Measurements from ENCODE around the gene SLC7A10.

Gene SLC7A10
- 0 reads per million in 4 experiments for total RNA-seq

DNA sequence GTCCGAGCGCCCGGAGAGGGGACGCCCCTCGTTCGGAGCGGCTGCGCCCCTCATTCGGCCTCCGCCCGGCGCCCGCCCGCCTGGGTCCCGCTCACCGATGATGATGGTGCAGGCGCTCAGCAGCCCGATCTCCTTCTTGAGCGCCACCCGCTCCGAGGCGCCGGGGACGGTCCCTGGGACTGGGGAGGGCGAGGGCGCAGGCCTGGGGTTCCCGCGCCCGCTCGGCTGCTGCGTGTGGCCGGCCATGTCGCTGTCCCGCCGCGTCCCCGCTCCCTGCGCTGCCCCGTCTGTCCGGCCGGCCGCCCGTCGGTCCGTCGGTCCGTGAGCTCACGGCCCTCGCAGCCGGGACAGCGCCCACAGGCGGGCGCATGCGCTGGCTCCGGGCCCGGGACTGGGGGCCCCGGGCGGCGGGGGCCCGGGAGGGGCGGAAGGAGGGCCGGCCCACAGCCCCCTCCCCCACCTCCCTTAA lies at the start of gene SLC7A10:
Gene SLC7A10, minus strand, starts transcription at position 393 of the 469 bp plus-strand sequence. Its CDS starts 147 bp downstream, at position 246.
- DNase-seq: no peak

DNA sequence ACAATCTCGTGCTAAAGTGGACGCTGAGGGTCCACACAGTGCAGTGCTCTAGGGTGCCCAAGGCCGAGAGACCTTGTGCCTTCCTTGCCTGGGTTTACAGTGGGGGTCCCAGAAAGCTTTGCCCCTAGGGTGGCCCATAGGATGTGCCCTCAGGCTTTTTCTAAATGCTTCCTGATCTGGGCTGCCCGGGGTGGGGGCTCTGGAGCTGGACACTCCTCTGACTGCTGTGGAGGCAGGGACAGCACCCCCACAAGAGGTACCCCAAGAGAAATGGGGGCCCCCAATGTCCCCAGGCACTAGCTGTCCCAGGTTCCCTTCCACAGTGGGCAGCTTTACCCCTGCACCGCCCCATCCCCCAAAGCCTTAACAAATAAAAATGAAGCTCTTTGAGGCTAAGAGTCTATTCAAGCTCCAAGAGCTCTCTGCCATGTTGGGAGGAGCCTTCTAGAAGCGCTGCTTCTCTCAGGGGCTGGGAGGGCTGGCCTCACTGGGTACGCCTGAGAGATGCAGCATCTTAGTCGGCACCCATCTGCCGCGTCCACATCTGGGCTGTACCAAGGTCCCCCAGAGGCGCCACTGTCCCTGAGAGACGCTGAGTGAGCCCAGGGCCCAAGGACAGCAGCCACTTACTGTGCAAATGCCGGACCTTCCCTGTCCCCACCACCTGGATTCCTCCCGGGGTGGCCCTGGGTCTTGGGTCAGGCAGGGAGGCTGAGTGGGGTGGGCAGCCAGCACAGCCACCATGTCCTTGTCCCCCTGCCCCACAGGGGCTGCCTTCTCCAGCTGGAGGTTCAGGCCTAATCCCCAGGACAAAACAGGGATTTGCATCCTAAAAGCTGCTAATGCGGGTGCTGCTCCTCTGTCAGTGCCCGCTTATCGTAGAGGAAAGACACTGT lies 49.3 kb upstream of the SLC7A10 start:
- no peak for DNase-seq

DNA sequence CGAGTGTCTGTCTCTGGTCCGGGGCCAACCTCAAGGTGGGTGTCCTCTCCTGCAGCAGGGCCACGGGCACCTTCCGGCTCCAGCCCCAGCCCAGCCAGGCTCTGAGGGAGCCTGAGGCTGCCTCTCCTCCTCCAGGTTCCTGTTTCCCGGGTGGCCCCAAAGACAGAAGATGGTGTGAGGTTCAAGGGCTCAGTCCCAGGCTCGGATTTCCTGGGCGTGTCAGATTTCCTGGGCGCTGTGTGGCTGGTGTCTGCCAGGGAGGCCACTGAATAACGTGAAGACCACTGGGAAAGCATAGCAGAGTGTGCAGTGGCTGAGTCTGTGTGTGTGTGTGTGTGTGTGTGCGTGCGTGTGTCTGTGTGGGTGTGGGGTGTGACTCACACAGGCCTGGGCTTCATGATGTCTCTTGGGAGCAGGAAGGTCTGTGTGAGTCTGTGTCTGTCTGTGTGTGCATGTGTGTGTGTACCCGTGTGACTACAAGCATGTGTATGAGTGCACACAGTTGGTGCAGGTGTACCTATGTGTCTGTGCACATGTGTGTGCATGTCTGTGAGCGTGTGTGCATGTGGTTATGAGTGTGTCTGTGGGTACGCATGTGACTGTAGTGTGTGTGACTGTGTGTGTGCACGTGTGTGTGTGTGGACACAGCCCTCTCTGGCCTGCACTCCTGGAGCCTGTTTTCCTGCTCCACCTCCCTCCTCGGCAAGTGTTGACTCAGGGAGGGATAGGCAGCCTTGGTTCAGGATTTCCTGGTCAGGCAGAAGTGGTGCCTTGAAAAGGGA lies 48.4 kb upstream of the SLC7A10 start:
- DNase-seq: no peak

DNA sequence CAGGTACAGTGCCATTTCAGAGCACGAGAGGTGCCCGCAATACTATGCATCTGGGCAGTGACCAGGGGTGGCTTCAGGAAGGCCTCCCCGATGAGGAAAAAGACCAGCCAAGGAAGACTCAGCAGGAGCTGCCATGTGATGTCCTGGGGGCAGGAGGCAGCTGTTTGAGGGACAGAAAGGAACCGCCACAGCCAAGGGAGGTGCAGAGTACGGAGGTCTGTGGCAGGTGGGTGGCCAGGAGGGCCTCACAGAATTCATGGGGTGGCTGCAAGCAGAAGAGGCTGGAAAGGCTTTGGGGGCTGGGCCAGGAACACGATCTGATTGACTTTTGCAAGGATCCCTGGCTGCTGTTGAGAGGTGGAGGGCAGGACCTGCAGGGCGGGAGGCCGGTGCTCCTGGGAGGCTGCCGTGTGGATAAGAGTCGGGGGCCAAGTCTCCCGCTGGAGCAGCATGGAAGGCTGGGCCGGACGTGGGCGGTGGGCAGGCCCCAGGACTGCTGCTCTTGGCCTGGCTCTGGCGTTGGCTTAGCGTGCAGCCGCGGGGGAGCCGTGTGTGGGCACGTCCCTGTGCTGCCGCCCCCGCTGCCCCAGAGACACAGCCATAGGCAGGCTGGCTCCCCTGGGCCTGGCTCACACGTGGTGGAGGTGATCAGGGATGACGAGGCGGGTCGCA lies 47.6 kb upstream of the SLC7A10 start:
- no peak for DNase-seq

DNA sequence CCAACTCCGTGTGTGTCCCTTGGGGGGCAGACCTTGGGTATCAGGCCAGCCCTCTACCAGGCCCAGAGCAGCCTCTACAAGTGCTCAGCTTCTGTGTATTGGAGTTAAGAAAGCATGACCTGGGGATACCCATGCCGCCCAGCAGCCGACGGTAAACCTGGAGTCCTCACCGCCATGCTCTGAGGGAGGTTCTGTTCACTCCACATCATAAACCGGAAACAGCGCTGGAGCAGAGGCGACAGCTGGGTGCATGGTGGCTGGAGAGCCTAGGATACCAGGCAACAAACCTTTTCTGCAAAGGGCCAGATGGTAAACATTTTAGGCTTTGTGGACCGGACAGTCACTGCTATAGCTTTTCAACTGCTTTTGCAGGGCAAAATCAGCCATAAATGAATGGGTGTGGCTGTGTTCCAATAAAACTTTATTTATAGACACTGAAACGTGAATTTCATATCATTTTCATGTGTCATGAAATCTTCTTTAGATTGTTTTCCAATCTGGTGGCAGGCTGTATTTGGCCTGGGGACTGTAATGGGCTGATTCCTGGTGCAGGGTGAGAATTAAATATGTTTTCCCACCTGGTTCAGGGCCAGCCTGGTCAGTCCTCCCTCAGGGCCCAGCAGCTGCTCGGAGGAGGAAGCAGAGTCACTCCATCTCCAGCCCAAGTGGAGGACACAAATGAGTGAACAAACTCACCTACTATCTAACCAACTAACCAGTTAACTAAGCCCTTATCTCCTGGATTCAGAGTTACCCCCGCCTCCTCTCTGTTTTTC lies 45.8 kb upstream of the SLC7A10 start:
- no peak for DNase-seq

DNA sequence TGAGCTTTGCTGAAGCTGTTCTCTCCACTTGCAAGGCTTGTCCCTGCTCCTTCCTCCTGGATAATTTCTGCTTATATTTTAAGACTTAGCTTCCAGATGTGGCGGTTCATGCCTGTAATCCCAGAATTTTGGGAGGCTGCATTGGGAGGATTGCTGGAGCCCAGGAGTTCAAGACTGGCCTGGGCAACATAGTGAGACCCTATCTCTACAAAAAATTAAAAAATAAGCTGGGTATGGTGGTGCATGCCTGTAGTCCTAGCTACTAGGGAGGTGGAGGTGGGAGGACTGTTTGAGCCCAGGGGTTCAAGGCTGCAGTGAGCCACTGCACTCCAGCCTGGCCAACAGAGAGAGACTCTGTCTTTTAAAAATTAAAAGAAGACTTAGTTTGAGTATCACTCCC lies 45.1 kb upstream of the SLC7A10 start:
- no peak for DNase-seq

DNA sequence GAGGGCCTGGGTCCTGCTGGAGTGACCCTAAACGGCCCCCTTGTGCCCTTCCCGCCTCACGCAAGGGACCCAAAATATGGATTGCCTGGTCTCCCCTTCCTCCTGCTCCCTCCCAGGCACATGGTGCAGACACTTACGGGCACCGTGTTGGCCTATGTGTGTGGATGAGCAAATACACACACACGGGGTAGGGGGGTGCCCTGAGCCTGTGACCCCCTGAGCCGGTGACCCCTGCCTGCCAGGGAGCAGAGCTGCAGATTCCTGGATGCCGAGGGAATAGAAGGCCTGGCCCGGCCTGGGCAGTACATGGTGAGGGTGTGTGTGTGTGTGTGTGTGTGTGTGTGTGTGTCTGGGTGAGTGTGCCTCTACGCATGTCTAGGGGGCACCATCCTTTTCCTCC lies 43.4 kb upstream of the SLC7A10 start:
- DNase-seq: no peak

DNA sequence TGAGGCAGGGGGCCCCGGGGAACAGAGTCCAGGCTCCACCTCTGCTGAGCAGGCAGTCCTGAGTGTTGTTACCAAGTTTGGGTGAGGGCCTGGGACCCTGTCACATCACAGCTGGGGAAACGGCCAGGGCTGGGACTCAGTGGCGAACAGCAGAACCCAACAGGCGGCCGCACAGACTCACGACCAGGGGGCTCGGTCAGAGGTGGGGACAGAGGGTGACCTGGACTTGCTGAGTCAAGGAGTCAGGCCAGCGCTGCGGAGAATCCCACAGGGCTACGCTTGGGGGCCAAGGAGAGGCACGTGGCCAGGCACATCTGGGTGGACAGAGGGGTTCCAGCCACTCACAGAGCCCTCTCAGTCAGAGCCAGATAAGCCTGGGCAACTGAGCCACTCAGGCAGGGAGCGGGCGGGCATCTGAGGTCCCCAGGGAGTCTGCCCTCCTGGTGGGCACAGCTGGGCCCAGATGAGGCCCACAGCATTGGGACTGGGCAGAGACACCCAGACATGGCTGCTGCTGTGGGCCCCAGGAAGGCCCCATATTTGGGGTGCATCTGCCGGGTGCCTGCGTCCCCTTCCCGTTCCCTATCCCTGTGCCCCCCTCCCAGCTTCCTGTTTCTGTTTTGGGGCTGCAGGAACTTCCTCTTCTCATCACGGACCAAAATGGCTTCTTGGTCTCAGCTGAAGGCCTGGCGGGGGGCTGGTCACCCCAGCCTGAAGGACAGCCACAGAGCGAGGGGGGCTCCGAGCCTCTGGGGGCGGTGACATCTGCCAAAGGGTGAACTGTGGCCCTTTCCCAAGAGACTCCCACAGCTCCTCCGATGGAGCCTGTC lies 42.7 kb upstream of the SLC7A10 start:
- DNase-seq: no peak

DNA sequence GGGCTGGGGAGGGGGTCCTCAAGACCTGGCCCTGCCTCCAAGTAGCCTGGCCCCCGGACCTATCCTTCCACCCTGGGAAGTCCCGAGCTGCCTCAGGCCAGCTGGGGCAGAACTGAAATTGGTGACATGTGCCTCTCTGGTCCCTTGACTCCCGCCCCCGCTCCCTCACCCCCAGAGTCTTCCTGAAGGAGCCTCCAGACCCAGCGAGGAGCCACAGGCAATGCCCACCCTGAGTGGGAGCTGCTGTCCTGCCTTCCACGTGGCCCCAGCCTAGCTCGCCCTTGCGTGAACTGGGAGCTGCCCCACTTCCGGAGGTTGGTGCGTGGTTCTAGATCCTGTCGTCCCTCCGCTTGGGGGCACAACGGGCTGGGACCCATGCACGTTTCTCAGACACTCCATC lies 42.1 kb upstream of the SLC7A10 start:
- no peak for DNase-seq

DNA sequence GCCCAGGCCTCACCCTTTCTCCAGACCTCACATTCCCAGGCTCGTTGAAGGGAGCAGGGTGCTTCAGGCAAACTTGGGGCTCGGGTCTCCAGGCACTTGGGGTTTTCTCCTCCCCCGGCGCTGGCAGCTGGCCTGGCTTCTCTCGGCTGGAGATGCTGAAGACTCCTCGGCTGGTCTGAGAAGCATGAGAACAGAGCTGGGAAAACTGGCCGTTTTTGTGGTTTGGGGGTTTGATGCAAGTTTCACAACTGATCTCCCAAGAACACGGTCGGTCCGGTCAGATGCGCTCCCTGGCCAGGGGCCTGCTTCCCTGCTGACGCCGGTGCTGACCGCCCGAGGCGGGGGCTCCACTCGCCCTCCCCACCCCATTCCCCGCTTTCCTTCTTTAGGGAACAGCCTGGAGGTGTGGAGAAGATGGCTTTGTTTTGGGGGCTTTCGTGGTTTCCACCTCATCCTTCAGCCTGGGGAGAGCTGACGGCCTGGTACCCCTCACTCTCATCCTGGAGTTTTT lies 41.4 kb upstream of the SLC7A10 start:
- no peak for DNase-seq

DNA sequence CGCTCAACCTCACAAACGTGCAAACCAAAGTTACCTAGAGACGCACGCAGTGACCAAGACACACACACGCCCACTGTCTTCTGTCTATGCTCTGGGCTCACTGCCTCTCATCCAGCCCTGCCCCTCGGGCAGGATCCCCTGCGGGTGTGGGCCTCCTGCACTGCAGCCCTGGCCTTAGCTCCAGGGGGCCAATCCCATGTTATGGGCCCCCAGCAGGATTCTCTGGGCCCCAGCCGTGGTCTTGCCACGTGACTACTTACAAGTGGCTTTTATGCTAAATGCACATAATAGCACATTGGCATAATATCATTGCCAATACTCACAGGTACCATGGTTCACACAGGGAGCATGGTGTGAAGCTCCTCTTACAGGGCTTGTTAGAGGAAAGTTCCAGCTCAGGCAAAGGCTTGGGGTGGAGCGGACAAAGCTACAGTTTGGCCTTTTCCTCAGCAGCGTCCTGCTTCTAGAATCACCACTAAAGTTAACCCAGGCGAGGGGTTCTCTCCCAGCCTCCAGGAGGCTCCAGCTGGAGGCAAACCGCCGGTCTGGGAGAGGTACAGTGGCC lies 39.3 kb upstream of the SLC7A10 start:
- no peak for DNase-seq

DNA sequence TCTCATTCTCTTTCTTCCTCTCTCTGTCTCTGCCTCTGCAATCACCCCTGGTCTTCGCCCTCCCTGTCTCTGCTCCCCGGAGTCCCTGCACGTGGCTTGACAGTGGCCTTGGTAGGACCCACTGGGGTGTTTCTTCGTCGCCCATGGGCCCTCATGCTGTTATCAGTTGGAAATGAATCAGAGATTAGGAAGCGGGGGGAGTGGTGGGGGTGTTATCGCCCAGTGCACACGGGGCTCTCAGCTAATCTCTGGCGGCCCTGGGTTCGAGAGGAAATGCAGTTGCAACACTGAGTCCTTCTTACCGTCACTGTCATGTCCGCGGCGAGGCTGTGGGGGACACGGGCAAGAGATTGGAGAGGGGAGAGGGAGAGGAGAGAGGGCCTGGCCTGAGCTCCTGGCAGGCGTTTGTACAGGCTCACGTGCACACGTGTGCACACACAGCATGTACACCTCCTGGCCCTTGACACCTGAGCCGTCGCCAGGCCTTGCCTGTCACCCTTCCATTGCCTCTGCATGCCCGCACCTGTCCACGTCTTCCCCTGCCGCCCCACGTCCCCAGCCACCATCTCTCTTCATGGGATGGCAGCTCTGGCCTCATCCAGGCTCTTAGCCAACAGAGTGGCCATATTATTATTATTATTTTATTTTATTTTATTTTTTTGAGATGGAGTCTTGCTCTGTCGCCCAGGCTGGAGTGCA lies 37.8 kb upstream of the SLC7A10 start:
- DNase-seq: no peak

DNA sequence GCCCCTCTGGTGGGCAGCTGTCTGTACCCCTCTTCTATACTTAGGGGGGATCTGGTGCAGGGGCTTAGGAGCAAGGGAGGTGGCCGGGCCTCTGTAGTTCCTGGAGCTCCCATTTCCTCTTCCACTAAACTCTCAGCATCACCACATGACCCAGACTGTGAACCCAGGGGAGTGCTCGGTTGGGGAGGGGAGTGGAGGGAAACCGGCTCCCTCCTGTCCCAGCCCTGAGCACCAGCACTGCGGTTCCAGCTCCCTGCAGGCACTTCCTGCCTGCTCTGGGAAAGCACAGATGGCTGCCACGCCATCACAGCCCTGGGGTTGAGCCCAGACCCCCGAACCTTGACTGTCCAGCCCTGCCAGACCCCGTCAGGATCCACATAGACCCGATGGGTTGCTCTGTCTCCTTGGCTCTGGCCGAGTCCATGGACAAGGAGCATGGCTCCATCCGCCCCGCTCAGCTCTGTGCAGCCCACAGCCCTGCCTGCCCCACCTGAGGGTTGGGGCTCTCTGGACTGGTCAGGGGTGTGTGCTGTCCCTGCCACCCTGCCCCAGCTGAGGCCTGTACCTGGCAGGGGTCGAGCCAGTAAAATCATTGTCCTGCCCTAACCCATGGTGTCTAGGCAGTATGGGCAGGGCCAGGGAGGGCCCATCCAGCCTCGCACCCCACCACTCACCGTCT lies 36.0 kb upstream of the SLC7A10 start:
- no peak for DNase-seq

DNA sequence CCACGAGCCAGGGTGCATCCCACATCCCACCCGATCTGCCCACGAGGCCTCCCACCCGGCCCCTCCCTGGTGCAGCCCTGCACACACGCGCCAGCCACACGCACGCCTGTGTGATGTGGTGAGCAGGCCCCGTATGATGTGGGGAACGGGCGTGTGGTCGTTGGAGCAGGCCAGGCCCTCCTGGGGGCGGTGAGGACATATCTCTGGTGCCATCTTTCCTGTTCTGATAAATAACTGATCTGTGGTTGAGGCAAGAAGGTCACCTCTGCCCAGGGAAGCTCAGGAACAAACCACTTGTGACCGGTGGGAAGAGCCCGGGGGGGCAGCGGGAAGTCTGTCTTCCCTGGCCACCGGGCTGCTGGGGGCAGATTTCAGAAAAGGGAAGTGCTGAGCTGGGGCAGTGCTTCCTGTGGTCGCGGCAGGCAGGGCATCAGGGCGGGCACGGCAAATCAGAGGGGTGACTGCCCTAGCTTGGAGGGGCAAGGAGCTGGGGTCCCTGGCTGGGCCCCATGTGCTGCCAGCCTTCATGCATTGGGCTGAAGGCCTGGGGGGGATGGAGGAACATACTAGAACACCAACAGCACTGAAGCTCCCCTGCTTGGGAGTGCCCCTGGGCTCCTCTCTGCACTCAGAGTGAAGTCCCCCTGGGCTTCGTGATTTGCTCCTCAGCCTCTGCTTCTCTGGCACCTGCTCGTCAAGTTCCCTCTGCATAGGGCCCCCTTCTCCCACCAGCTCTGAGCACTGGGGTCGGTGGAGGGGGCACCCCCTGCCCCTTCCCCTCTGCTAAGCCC lies 35.2 kb upstream of the SLC7A10 start:
- no peak for DNase-seq

DNA sequence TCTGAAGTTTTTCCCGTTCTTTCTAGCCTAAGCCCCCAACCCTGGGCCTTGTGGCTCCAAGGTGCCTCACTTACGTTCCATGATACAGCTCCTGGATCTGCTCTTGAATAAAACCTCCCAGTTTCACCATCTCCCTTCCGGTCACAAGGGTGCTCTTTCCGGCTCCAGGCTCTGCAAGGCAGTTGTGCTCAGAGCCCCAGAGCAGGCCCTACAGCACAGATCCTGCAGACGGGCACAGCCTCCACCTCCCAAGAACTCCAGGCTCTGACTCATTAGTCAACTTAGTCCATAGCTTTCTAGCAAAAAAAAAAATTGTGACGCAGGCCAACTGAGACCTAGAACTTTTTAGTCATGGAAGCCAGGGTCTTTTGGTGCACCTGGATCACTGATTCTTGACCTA lies 33.9 kb upstream of the SLC7A10 start:
- no peak for DNase-seq

DNA sequence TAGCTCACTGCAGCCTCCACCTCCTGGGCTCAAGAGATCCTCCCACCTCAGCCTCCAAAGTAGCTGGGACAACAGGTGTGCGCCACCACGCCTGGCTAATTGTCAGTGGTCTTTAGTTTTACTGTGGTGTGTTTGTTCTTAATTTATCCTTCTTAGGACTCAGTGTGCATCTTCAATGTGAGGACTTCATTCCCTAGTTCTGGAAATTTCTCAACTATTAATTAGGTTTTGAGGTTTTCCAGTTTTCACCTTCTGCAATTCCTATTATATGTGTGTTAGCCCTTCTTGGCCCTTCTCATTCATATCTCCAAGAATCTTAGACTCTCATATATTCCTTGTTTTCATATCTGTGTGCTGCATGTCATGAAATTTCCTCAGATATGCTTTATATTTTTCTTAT lies 32.2 kb upstream of the SLC7A10 start:
- no peak for DNase-seq

DNA sequence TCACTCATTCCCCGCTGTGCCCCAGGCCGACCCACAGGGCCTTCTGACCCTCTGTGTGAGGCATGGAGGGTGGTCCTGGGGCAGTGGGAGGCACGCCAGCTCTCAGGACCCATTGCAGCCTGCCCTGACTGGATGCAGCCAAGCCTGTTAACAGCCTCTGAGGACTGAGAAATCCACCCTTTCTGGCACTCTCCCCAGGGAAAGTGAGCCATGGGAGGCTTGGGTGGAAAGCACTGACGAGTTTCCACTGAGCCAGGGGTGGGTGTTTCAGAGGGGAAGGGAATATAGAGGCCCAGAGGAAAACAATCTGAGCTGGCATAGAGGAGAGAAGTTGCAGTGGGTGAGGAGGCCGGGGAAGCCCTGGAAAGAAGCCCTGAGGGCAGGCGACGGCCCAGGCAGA lies 30.6 kb upstream of the SLC7A10 start:
- DNase-seq: no peak

DNA sequence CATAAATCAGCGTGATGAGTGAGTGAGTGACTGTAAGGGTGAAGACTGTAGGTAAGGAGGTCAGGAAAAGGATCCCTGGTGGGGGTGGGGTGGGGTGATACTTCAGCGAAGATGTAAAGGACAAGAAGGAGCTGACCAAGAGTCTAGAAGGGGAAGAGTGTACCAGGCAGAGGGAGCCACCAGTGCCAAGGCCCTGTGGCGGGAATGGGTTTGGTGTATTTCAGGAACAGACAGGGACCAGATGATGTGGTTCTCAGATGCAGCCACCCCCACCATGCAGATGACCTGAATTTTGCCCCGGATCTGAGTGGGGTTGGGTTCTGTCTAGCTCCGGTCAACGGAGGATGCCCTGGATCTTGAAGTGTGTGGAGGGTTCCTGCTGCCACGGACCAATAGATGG lies 30.1 kb upstream of the SLC7A10 start:
- no peak for DNase-seq

All from effector CD8-positive, alpha-beta T cell (primary cell).